Tibial artery (tissue), 4 donors: Measurements from ENCODE around the gene CPLX3.

ENCODE experiments used
- DNase-seq, 2 donors: peaks; one replicate each; pipeline ENCODE4 v3.0.0-alpha.2; 2019
- H3K27ac ChIP-seq, 2 donors: fragments of 200-600 bp; sonication (generic) in 1 of 2; 1 replicate in 1 of 2; 2 replicates in 1 of 2; pipeline ENCODE4 v1.5.1; 2018 to 2019; ENCODE audit warnings: mild to moderate bottlenecking in 1 of 2
- H3K27me3 ChIP-seq, 2 donors: fragments of 200-600 bp; sonication (generic) in 1 of 2; one replicate each; pipeline versions ENCODE4 v1.5.1 to v1.6.0; 2016 to 2019
- H3K36me3 ChIP-seq, 3 donors: fragments of 200-600 bp; sonication (generic) in 2 of 3; one replicate each; pipeline ENCODE4 v1.5.1; 2016 to 2019; ENCODE audit warnings: mild to moderate bottlenecking in 2 of 3
- H3K4me1 ChIP-seq, 4 donors: fragments of 200-600 bp; sonication (generic) in 2 of 4; 1 replicate in 3 of 4; 2 replicates in 1 of 4; pipeline ENCODE4 v1.5.1; 2016 to 2019
- H3K4me3 ChIP-seq, 2 donors: fragments of 200-600 bp; sonication (generic) in 1 of 2; 1 replicate in 1 of 2; 2 replicates in 1 of 2; pipeline ENCODE4 v1.5.1; 2018 to 2019; ENCODE audit warnings: mild to moderate bottlenecking in 2 of 2
- H3K9me3 ChIP-seq, 3 donors: fragments of 200-600 bp; sonication (generic) in 1 of 3; one replicate each; pipeline ENCODE4 v1.5.1; 2016 to 2019
- CTCF ChIP-seq, 2 experiments: fragments of 200-600 bp in 1 of 2; fragments of 450-650 bp in 1 of 2; IDR thresholded peaks; one replicate each; pipeline ENCODE4 v1.5.1; 2017 to 2019; ENCODE audit warnings: antibody characterized with exemption in 2 of 2, mild to moderate bottlenecking in 1 of 2, moderate library complexity in 1 of 2
- intact Hi-C: fragments of 100-400 bp; cut with DNase I; formaldehyde crosslinking; loops from one replicate; pipeline ENCODE4 v1.15.0; 2023; ENCODE audit warnings: low total_unique reads

The CPLX3 gene

GRCh38 chr15:74790080-74790916 is 36.1 kb upstream of the CPLX3 start:
- Histone ChIP-seq H3K36me3 (peaks cover 0 to 4% (median 0%) of the 10 kb centered on the region in 3 donors), H3K27me3 (no peaks in the 10 kb centered on the region), H3K4me3 (peak overlapping the region in 1 of 2 donors; percentile 0), H3K4me1 (peaks cover 4 to 66% (median 56%) of the 10 kb centered on the region in 4 donors), H3K27ac (peak overlapping the region; percentile 45 to 61), H3K9me3 (no peaks in the 10 kb centered on the region)
- no peak for TF ChIP-seq CTCF (IDR thresholded peaks at IDR 0.05)
- intact Hi-C loops, result no loop called here
- DNase-seq, result peak; percentile 56 to 77

- Histone ChIP-seq H3K4me1 (peaks cover 4 to 59% (median 52%) of the 10 kb centered on the region in 4 donors), H3K27ac (peak overlapping the region in 1 of 2 donors; percentile 61), H3K36me3 (peaks cover 0 to 8% (median 0%) of the 10 kb centered on the region in 3 donors), H3K27me3 (no peaks in the 10 kb centered on the region), H3K4me3 (no peak overlapping the region), H3K9me3 (no peaks in the 10 kb centered on the region)
- intact Hi-C loops, result no loop called here
- no peak for DNase-seq
- no peak for TF ChIP-seq CTCF (IDR thresholded peaks at IDR 0.05)
Measured at GRCh38 chr15:74791007-74791406, 35.4 kb upstream of the CPLX3 start.

GRCh38 chr15:74791667-74792066 is 34.8 kb upstream of the CPLX3 start:
- TF ChIP-seq CTCF (IDR thresholded peaks at IDR 0.05), result no peak
- no peak for DNase-seq
- H3K9me3 ChIP-seq, result no peaks in the 10 kb centered on the region
- H3K4me1 ChIP-seq, result peaks cover 4 to 52% (median 46%) of the 10 kb centered on the region in 4 donors
- H3K27ac ChIP-seq, result no peak overlapping the region
- no peak overlapping the region for H3K4me3 ChIP-seq
- peaks cover 0 to 8% (median 0%) of the 10 kb centered on the region in 3 donors for H3K36me3 ChIP-seq
- H3K27me3 ChIP-seq, result no peaks in the 10 kb centered on the region
- intact Hi-C loops, result no loop called here

- H3K27ac ChIP-seq, result no peak overlapping the region
- DNase-seq, result no peak
Measured at GRCh38 chr15:74792227-74793016, 34.0 kb upstream of the CPLX3 start.

More at GRCh38 chr15:74792227-74793016, 34.0 kb upstream of the CPLX3 start:
- intact Hi-C loops, result no loop called here
- Histone ChIP-seq H3K4me1 (peaks cover 0 to 45% (median 39%) of the 10 kb centered on the region in 4 donors), H3K9me3 (no peaks in the 10 kb centered on the region), H3K27me3 (no peaks in the 10 kb centered on the region), H3K36me3 (peaks cover 0 to 8% (median 0%) of the 10 kb centered on the region in 3 donors), H3K4me3 (no peak overlapping the region)
- no peak for TF ChIP-seq CTCF (IDR thresholded peaks at IDR 0.05)
